ENCODE data around the gene SLC25A17.
"Not testable (repeated sequence)": the region's sequence is repeated elsewhere in the genome, so short reads cannot be mapped to it uniquely, and the experiment has no call there.

The SLC25A17 gene

GRCh38 chr22:40723396-40723933 is 95.7 kb downstream of the SLC25A17 start:
- FAIRE-seq (no peak), DNase-seq (ENCODE audit: insufficient read length, low spot score) (no peak)

GRCh38 chr22:40721266-40721665 is 97.9 kb downstream of the SLC25A17 start:
- no peak for FAIRE-seq

GRCh38 chr22:40720538-40721256 is 98.4 kb downstream of the SLC25A17 start:
- no peak for DNase-seq (ENCODE audit: insufficient read length, low spot score)

More at GRCh38 chr22:40721266-40721665, 97.9 kb downstream of the SLC25A17 start:
- peak; percentile 39 for DNase-seq (ENCODE audit: insufficient read length, low spot score)

GRCh38 chr22:40720156-40720537 is 99.0 kb downstream of the SLC25A17 start:
- not testable (repeated sequence) for DNase-seq (ENCODE audit: insufficient read length, low spot score); FAIRE-seq

More at GRCh38 chr22:40720538-40721256, 98.4 kb downstream of the SLC25A17 start:
- FAIRE-seq, result no peak
